Subcutaneous adipose tissue (tissue), 4 donors: ENCODE data around the gene PCDH12. TPM values are rescaled to one million over a fixed set of nuclear protein-coding genes. Genes with fewer than 3 reads are reported as not detected.

Experiments used
- total RNA-seq, 4 donors: library from RNA; depleted of rRNA; stranded (reverse); fragments of >200 nt; gene quantifications; one replicate each; pipeline ENCODE4 v1.1.0, GENCODE V29; 2016
- TF ChIP-seq, protein P1 (sequence below): fragments of 450-650 bp; IDR thresholded peaks from one replicate; pipeline ENCODE4 v1.5.1; 2016; ENCODE audit warnings: low read depth, mild to moderate bottlenecking, control low read depth, antibody characterized with exemption, moderate library complexity

PCDH12 gene
- total RNA-seq, 4 donors from 2014 or later, result 2.4 to 5.5 (median 2.5) TPM

DNA sequence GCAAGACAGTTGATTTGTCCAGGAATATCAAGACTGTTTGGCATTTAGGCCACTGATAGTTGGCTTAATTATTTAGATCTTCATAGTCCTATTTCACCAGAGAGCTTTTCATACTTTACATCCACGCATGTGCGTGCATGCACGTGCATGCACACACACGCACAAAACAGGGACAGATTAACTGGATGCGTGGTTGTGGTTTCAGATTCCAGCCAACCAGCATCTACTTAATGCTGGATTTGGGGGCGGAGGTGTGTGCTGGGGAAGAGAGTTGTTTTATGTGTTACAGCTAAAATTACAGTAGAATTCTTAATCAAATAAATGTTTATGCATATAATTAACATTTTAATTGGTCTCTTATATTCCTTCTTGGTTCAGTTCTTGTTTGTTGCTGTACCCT lies 18.2 kb upstream of the PCDH12 start:
- TF ChIP-seq, protein P1, sequence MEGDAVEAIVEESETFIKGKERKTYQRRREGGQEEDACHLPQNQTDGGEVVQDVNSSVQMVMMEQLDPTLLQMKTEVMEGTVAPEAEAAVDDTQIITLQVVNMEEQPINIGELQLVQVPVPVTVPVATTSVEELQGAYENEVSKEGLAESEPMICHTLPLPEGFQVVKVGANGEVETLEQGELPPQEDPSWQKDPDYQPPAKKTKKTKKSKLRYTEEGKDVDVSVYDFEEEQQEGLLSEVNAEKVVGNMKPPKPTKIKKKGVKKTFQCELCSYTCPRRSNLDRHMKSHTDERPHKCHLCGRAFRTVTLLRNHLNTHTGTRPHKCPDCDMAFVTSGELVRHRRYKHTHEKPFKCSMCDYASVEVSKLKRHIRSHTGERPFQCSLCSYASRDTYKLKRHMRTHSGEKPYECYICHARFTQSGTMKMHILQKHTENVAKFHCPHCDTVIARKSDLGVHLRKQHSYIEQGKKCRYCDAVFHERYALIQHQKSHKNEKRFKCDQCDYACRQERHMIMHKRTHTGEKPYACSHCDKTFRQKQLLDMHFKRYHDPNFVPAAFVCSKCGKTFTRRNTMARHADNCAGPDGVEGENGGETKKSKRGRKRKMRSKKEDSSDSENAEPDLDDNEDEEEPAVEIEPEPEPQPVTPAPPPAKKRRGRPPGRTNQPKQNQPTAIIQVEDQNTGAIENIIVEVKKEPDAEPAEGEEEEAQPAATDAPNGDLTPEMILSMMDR, result no peak

DNA sequence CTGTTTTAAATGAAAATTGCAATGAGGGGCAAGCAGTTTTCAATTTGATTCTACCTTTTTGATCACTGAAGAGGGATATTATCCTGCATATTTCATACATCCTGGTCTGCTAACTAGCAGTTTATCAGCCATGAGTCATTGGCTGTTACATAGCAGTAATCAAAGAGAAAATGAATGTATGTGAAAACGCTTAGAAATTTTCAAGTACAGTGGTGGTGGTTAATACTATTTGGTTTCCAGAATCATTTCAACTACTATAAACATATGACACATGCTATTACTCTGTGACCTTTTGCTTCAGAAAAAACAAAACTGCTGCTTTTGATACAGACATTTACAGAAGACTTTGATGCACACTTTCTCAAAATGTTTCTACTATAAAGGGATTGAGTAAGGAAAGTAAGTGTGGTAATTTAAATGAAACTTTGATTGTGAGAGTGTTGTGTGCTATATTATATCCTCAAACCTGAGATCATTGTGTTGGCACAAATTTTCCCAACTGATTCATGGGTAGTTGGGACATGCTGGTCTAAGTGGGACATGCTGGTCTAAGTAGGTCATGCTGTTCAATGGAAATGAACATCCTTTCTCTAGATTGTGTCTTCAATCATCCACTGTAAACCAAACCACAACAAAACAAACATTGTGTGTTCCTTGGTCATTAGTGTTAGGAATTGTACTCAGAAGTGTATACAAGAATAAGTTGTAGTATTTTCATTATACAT lies 16.0 kb upstream of the PCDH12 start:
- TF ChIP-seq, protein P1, result no peak

DNA sequence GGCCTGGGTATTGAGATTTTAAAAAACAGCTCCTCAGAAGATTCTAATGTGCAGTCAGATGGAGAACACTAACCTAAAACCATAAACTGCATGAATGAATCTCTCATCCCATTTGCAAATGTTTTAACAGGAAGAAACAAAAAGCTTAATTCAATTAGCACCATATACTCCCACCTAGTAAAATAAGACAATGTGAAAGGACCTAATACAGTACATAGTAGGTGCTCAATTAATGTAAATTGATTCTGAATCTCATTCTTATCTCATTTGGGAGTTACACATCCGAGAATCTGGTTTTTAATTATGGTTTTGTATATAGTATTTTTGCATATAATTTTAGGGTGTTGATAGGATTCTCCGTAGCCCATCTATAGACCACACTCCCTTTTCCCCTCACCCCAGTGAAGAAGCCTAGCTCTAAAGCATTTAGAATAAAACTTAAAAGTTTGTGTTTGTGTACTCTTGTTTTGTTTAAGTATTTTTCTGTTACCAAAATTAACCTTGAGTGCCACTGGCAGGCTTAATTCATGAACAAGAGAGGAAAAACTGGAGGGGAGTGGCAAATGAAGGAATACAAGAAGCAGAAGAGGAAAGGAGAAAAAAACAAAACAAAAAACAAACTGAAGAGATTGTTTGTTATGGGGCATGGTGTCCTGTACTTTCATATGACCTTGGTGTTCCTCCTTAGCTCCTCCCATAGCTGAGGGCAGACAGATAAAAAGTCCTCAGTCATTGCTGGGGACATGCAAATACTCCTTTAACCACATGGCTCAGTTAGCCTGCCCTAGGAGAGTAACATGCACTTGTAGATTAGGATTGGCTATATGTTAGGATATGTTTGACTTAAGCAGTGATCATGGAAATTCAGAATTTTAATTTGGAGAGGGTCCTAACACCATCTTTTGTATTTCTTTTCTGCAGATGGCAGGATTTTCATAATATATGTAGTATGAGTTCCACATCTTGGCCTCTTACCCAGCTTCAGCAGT lies 12.1 kb upstream of the PCDH12 start:
- TF ChIP-seq, protein P1, result no peak

DNA sequence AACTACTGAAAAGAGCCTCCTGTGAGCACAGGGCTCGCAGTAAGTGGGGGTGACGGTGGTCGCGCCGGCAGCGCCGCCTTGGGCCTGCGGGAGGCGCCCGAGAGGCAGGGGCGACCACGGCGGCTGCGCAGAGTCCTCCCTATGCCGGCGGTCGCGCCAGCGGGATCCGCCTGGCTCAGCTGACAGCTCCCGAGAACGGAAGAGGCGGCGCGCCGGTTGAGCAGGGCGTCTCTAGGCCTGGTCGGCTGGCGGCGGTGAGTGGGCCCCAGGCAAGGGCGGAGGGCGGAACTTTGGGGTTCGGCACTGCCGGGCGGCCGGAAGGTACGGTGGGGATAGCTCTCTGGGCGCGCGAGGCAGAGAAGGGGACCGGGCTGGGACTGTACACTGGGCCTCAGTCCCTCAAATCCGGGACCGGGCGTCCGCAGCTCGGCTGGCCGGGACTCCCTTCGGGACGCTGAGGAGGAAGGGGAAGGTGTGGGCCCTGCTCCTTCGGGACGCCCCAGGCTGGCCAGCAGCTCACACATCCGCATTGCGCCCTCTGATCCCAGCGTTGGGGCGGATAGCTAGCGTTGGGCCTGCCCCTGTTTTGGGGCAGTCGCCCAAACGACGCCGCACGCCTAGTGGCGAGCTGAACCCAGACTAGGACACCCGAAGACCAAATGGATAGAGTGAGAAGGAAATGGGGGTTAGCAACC lies 11.1 kb upstream of the PCDH12 start, which contains the start of gene RNF14:
RNF14 (plus strand) TSS at position 192 of the 695 bp plus-strand sequence. CDS start 4,484 bp downstream, outside the sequence.
- TF ChIP-seq, protein P1, result no peak

DNA sequence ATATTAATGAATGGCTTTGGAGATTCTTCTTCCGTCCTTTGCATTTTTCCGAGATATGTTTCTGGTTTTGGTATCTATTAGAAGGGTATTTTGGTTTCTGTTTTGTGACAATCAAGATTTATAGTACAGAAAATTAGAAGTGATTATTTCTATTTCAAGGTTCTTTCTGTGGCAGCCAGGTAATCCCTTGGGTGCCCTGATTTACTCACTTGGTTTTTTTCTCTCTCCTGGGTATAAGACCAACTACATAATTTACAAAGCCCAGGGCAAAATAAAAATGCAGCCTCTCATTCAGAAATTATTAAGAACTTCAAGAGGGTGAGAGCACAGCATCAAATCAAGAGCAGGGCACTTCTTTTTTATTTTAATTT lies 8.9 kb upstream of the PCDH12 start:
- TF ChIP-seq, protein P1, result no peak

DNA sequence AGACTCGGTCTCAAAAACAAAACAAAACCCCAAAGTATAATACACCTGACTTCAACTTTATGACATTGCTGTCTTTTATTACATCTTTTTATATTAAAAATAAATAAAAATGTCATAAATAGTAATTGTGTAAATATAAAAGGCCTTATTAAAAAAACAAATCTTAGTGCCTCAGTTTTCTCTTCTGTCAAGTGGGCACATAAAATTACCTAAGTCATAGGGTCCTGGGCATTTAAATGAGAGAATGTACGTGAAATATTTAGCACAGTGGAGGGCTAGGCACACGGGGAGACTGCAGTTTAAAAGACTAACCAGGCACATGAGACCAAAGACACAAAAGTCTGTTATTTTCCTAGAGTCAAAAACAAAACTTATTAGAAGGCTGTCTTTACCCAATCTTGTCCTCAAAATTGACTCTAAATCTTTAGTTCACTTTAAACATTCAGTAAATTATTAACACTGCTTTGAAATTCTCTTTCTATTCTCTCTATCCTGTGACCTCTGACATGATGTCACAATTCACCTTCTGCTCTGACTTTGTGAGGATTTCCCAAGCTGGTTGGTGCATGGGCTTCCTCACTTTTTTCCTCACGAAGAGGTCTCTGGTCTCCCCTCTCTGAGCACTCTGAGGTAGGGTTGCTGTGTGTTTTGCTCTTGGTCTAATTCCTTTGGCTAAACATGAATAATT lies 8.4 kb upstream of the PCDH12 start:
- TF ChIP-seq, protein P1, result no peak
